AG09319 (cell line): Measurements from ENCODE around the gene PRR13.

ENCODE experiments used
- DNase-seq: peaks from one replicate; pipeline ENCODE4 v3.0.0-alpha.2; 2010; ENCODE audit warnings: low read depth; ENCODE audit errors: extremely low read depth
- TF ChIP-seq, protein P1 (sequence below): IDR thresholded peaks from 2 replicates; pipeline ENCODE4 v1.5.1; 2011; ENCODE audit warnings: low read depth, mild to moderate bottlenecking, inconsistent platforms, low read length, moderate library complexity

PRR13 gene

DNA sequence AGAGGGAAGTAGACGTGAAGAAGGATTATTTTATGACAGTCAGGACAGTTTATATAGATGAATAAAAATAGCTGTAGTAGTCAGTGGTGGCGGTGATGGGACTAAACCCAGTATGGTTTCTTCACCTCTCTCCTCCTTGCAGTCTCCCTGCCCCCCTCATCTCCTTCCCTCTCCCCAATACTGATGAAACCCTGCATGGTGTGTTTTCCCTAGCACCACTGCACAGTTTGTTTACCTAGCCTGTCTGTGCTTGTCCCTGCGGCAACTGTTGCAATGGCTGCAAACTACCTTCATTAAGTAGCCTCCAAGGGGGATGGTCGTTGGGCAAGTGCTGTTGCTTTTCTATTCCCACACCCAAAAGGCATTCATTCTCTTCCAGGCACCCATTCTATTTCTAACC, 25.1 kb downstream of the PRR13 start:
- TF ChIP-seq, protein P1, sequence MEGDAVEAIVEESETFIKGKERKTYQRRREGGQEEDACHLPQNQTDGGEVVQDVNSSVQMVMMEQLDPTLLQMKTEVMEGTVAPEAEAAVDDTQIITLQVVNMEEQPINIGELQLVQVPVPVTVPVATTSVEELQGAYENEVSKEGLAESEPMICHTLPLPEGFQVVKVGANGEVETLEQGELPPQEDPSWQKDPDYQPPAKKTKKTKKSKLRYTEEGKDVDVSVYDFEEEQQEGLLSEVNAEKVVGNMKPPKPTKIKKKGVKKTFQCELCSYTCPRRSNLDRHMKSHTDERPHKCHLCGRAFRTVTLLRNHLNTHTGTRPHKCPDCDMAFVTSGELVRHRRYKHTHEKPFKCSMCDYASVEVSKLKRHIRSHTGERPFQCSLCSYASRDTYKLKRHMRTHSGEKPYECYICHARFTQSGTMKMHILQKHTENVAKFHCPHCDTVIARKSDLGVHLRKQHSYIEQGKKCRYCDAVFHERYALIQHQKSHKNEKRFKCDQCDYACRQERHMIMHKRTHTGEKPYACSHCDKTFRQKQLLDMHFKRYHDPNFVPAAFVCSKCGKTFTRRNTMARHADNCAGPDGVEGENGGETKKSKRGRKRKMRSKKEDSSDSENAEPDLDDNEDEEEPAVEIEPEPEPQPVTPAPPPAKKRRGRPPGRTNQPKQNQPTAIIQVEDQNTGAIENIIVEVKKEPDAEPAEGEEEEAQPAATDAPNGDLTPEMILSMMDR: no peak
- no peak for DNase-seq

DNA sequence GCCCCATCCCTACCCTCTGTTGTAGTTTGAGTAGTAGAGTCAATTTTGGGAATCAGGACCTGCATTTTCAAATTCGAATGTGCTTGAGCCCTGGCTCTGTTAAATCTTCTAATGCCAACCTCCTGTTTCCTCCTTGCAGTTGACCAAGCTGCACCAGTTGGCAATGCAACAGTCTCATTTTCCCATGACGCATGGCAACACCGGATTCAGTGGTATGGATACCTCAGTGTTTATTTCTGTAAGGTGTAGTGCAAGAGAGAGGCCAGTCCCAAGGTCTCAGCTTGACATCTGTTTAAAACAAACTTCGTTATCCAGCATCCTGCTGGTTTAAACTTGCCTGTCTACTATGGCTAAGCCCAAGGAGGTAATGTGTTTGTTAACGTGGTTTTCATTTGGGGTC, 25.5 kb downstream of the PRR13 start:
- no peak for DNase-seq
- TF ChIP-seq, protein P1: no peak

DNA sequence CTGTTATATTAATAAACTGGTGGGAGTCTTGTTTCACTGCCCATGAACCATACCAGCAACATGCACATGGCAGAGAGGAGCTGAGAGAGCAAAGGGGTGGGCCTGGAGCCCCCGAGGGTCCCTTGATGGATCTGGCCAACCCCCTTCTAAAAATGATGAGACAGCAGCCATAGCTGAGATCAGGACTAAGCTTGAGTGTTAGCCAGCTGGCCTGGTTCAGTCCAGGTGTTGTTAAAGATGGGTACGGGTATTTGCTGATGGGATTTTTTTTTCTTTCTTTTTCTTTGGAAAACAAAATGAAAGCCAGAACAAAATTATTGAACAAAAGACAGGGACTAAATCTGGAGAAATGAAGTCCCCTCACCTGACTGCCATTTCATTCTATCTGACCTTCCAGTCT, 26.3 kb downstream of the PRR13 start:
- TF ChIP-seq, protein P1: no peak
- no peak for DNase-seq

DNA sequence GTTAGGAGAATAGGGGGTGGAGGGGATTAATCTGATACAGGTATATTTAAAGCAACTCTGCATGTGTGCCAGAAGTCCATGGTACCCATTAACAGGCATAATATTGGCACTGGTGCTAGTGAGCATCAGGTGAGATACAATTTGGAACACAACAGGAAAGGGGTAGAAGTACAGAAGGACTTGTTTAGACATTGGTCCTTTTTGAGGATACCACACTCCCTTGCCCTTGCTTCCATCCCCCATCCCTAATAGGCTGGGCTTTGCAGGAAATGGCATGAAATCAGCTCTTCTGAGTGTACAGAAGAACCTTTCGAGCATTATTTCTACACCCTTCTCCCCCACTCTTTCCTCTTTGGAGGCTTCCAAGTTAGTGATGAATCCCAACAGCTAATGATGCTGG, 26.7 kb downstream of the PRR13 start:
- TF ChIP-seq, protein P1: no peak
- no peak for DNase-seq

DNA sequence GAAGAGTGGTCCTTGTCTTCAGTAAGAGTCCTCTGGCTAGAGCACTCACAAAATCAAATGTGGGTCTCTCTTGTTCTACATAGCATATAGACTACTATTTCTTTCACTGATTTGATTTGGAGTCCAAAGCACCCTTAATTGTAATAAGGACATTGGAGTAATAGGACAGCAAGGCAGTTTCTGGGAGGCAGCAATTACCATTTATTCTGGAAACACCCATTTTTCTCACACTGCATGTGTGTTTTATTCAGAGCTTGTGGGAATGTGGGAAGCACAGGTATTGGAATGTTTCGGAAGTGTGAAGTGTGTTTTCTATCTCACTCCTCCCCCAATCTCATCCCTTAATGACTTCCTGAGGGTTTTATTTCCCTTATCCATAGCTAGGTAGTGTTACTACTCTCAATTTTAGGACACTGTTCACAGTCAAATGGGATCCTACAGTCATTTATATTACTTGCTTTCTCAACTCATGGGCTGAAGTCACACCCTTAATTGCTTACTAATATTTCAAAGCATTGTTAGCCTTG, 30.6 kb downstream of the PRR13 start:
- DNase-seq: no peak
- TF ChIP-seq, protein P1: no peak

DNA sequence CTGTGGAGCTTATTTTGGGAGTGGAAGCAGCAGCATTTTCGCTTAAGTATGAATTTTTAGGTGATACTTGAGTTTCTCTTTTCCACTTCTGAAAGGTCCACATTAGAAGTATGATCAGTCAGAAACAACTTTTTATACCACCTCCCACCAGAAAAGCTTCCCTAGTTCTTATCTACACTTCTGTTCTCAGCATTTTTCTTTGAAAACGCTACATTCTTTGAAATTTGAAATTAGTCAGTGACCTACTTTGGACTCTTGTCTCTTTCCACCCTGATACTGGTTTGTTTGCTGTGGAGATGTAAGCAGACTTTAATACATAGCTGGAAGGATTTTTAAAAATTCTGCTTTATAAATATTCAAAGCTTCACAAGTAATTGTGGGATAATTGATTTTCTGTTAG, 32.5 kb downstream of the PRR13 start:
- TF ChIP-seq, protein P1: no peak
- no peak for DNase-seq

DNA sequence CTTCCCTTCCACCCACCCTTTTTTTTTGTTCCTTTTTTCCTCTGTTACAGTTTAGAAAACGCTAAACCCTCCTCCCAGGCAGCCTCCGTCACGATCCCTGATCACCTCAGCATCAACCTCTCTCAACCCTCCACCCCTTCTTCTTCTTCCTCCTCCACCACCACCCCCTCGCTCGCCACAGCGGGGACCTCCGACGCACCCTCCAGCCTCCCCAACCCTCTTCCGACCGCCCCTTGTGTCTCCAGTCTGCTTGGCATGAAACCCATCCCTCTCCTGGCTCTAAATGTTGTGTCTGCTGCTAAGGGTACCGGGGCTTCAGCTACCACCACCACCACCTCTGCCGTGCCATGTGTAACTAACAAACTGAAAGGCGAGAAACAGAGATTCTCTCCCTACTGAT, 33.3 kb downstream of the PRR13 start:
- DNase-seq: no peak
- TF ChIP-seq, protein P1: no peak
